GM23338 (cell line): ENCODE measurements around the gene FCER2. TPM values are rescaled to one million over a fixed set of nuclear protein-coding genes. Genes with fewer than 3 reads are reported as not detected.

Source experiments
- ATAC-seq: fragments of 200-7000 bp; cut with Tn5 transposase; 3 replicates; pipeline ENCODE4 v1.9.1; 2020
- DNase-seq: peaks from one replicate; pipeline ENCODE4 v3.0.0-alpha.2; 2015; ENCODE audit warnings: low spot score
- H2AFZ ChIP-seq: fragments of 200-600 bp; sonication (generic); 2 replicates; pipeline ENCODE4 v1.8.0; 2016; ENCODE audit warnings: antibody characterized with exemption, mild to moderate bottlenecking, moderate library complexity
- H3F3A ChIP-seq: fragments of 200-600 bp; sonication (generic); replicated peaks from 2 replicates; pipeline ENCODE4 v1.8.0; 2017; ENCODE audit warnings: antibody characterized with exemption, mixed run types, low read depth
- H3K27ac ChIP-seq: fragments of 200-600 bp; sonication (generic); 2 replicates; pipeline ENCODE4 v1.6.1; 2016; ENCODE audit warnings: low read depth
- H3K27me3 ChIP-seq: fragments of 200-600 bp; sonication (generic); 2 replicates; pipeline ENCODE4 v1.8.0; 2016; ENCODE audit warnings: mild to moderate bottlenecking, mixed run types, moderate library complexity; ENCODE audit not compliant: insufficient read depth
- H3K36me3 ChIP-seq: fragments of 200-600 bp; sonication (generic); 2 replicates; pipeline ENCODE4 v1.8.0; 2016; ENCODE audit warnings: mild to moderate bottlenecking; ENCODE audit not compliant: insufficient read depth
- H3K4me1 ChIP-seq: fragments of 200-600 bp; sonication (generic); 2 replicates; pipeline ENCODE4 v1.8.0; 2016; ENCODE audit warnings: mild to moderate bottlenecking, moderate library complexity; ENCODE audit not compliant: insufficient read depth
- H3K4me2 ChIP-seq: fragments of 200-600 bp; sonication (generic); 2 replicates; pipeline ENCODE4 v1.7.1; 2017; ENCODE audit warnings: mixed run types
- H3K4me3 ChIP-seq: fragments of 200-600 bp; sonication (generic); 2 replicates; pipeline ENCODE4 v1.6.1; 2016; ENCODE audit warnings: mixed run types
- H3K79me2 ChIP-seq: fragments of 200-600 bp; sonication (generic); replicated peaks from 2 replicates; pipeline ENCODE4 v1.8.0; 2017; ENCODE audit warnings: mild to moderate bottlenecking; ENCODE audit not compliant: insufficient read depth
- H3K9me2 ChIP-seq: fragments of 200-600 bp; sonication (generic); 2 replicates; pipeline ENCODE4 v1.8.0; 2017; ENCODE audit not compliant: insufficient read depth
- H4K20me1 ChIP-seq: fragments of 200-600 bp; sonication (generic); replicated peaks from 2 replicates; pipeline ENCODE4 v1.8.0; 2017; ENCODE audit warnings: mild to moderate bottlenecking; ENCODE audit not compliant: insufficient read depth
- H3K27ac Mint-ChIP-seq: 2 replicates; pipeline ENCODE4 v1.8.0; 2020; ENCODE audit warnings: inconsistent platforms, mild to moderate bottlenecking, moderate library complexity, mixed read lengths
- H3K27me3 Mint-ChIP-seq: 3 replicates; pipeline ENCODE4 v1.8.0; 2022; ENCODE audit warnings: low read depth, mild to moderate bottlenecking, moderate library complexity, mixed read lengths, inconsistent platforms; ENCODE audit not compliant: insufficient read depth, poor library complexity
- H3K36me3 Mint-ChIP-seq: 3 replicates; pipeline ENCODE4 v1.8.0; 2021; ENCODE audit warnings: low read depth, mild to moderate bottlenecking, inconsistent platforms, moderate library complexity, mixed read lengths
- H3K4me1 Mint-ChIP-seq: 3 replicates; pipeline ENCODE4 v1.8.0; 2020; ENCODE audit warnings: mild to moderate bottlenecking, inconsistent platforms, mixed read lengths
- H3K4me3 Mint-ChIP-seq: 3 replicates; pipeline ENCODE4 v1.8.0; 2021; ENCODE audit warnings: moderate library complexity, mild to moderate bottlenecking, inconsistent platforms, mixed read lengths
- H3K9me3 Mint-ChIP-seq: 3 replicates; pipeline ENCODE4 v1.8.0; 2020; ENCODE audit warnings: moderate library complexity, mild to moderate bottlenecking, inconsistent platforms, mixed read lengths
- CREB1 ChIP-seq: fragments of 250-450 bp; sonication (Bioruptor Pico); IDR thresholded peaks from 2 replicates; pipeline ENCODE4 v1.5.0; 2020; ENCODE audit warnings: low read depth, mild to moderate bottlenecking, moderate library complexity
- EZH2phosphoT487 ChIP-seq: fragments of 200-600 bp; sonication (generic); IDR thresholded peaks from one replicate; pipeline ENCODE4 v1.8.1; 2018; ENCODE audit warnings: antibody characterized with exemption; ENCODE audit not compliant: unreplicated experiment
- JUNB ChIP-seq: IDR thresholded peaks from one replicate; pipeline ENCODE4 v1.6.1; 2016; ENCODE audit warnings: antibody characterized with exemption; ENCODE audit not compliant: unreplicated experiment
- NANOG ChIP-seq: IDR thresholded peaks from 2 replicates; pipeline ENCODE4 v1.6.1; 2016; ENCODE audit warnings: antibody characterized with exemption, borderline replicate concordance
- STAT1 ChIP-seq: IDR thresholded peaks from one replicate; pipeline ENCODE4 v1.6.1; 2016; ENCODE audit warnings: antibody characterized with exemption; ENCODE audit not compliant: unreplicated experiment
- ZNF114 ChIP-seq: fragments of 250-450 bp; sonication (Bioruptor Pico); IDR thresholded peaks from 2 replicates; pipeline ENCODE4 v1.5.0; 2020; ENCODE audit warnings: mild to moderate bottlenecking, moderate library complexity
- ZNF331 ChIP-seq: fragments of 250-450 bp; sonication (Bioruptor Pico); IDR thresholded peaks from 2 replicates; pipeline ENCODE4 v1.5.0; 2020; ENCODE audit warnings: low read depth, mild to moderate bottlenecking, moderate library complexity
- polyA plus RNA-seq: library from polyadenylated mRNA; unstranded; fragments of >200 nt; fragmentation: Nextera tagmentation; extraction: Ambion mirVana; gene quantifications from 2 replicates; pipeline ENCODE4 v1.2.1, GENCODE V29; 2016
- total RNA-seq: library from RNA; depleted of rRNA; stranded (reverse); fragments of >200 nt; shearing (Covaris generic); gene quantifications from 2 replicates; pipeline ENCODE4 v1.2.3, GENCODE V29; 2014
- TF ChIP-seq, protein P1 (sequence below): fragments of 250-450 bp; sonication (Bioruptor Pico); IDR thresholded peaks from 2 replicates; pipeline ENCODE4 v1.5.0; 2020; ENCODE audit warnings: mild to moderate bottlenecking, moderate library complexity

The FCER2 gene
- total and polyA plus RNA-seq, 2 experiments from 2014 or later = 0.29 TPM; not detected in 1

DNA sequence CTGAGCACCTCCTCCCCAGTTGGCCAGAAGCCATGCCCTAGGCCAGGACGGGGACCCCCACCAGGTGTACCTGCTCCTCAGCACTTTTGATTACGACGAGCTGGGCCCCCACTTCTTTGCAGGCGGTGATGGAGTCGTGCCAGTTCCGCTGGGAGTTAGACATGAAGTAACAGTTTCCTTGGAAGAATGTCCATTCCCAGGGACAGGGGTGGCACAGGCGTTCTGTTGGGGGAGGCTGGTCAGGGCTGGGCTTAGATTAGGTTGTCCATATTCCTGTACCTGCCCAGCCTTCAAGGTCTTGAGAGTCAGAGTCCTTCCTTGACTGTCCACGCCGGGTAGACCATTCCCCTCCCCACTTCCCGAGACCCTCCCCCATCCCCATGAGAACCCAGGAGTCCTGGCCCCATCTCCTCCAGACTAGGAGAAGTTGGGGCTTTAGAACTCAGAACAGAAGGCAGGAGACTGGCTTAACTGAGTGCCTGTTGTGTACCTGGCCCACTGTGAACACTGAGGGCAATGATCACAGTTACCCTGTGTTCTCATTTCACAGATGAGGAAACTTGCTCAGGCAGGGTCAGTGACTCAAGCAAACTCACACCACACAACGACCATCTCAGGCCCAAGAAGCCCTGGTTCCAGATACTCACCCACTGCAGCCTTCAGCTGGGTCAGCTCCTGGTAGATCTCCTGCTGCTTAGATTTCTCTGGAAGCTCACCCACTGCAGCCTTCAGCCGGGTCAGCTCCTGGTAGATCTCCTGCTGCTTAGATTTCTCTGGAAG is 43.1 kb upstream of the FCER2 start (continued):
- TF ChIP-seq, protein P1, sequence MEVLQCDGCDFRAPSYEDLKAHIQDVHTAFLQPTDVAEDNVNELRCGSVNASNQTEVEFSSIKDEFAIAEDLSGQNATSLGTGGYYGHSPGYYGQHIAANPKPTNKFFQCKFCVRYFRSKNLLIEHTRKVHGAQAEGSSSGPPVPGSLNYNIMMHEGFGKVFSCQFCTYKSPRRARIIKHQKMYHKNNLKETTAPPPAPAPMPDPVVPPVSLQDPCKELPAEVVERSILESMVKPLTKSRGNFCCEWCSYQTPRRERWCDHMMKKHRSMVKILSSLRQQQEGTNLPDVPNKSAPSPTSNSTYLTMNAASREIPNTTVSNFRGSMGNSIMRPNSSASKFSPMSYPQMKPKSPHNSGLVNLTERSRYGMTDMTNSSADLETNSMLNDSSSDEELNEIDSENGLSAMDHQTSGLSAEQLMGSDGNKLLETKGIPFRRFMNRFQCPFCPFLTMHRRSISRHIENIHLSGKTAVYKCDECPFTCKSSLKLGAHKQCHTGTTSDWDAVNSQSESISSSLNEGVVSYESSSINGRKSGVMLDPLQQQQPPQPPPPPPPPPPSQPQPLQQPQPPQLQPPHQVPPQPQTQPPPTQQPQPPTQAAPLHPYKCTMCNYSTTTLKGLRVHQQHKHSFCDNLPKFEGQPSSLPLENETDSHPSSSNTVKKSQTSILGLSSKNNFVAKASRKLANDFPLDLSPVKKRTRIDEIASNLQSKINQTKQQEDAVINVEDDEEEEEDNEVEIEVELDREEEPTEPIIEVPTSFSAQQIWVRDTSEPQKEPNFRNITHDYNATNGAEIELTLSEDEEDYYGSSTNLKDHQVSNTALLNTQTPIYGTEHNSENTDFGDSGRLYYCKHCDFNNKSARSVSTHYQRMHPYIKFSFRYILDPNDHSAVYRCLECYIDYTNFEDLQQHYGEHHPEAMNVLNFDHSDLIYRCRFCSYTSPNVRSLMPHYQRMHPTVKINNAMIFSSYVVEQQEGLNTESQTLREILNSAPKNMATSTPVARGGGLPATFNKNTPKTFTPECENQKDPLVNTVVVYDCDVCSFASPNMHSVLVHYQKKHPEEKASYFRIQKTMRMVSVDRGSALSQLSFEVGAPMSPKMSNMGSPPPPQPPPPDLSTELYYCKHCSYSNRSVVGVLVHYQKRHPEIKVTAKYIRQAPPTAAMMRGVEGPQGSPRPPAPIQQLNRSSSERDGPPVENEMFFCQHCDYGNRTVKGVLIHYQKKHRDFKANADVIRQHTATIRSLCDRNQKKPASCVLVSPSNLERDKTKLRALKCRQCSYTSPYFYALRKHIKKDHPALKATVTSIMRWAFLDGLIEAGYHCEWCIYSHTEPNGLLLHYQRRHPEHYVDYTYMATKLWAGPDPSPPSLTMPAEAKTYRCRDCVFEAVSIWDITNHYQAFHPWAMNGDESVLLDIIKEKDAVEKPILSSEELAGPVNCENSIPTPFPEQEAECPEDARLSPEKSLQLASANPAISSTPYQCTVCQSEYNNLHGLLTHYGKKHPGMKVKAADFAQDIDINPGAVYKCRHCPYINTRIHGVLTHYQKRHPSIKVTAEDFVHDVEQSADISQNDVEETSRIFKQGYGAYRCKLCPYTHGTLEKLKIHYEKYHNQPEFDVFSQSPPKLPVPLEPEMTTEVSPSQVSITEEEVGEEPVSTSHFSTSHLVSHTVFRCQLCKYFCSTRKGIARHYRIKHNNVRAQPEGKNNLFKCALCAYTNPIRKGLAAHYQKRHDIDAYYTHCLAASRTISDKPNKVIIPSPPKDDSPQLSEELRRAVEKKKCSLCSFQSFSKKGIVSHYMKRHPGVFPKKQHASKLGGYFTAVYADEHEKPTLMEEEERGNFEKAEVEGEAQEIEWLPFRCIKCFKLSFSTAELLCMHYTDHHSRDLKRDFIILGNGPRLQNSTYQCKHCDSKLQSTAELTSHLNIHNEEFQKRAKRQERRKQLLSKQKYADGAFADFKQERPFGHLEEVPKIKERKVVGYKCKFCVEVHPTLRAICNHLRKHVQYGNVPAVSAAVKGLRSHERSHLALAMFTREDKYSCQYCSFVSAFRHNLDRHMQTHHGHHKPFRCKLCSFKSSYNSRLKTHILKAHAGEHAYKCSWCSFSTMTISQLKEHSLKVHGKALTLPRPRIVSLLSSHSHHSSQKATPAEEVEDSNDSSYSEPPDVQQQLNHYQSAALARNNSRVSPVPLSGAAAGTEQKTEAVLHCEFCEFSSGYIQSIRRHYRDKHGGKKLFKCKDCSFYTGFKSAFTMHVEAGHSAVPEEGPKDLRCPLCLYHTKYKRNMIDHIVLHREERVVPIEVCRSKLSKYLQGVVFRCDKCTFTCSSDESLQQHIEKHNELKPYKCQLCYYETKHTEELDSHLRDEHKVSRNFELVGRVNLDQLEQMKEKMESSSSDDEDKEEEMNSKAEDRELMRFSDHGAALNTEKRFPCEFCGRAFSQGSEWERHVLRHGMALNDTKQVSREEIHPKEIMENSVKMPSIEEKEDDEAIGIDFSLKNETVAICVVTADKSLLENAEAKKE (CRISPR knock-in tag) = no peak

DNA sequence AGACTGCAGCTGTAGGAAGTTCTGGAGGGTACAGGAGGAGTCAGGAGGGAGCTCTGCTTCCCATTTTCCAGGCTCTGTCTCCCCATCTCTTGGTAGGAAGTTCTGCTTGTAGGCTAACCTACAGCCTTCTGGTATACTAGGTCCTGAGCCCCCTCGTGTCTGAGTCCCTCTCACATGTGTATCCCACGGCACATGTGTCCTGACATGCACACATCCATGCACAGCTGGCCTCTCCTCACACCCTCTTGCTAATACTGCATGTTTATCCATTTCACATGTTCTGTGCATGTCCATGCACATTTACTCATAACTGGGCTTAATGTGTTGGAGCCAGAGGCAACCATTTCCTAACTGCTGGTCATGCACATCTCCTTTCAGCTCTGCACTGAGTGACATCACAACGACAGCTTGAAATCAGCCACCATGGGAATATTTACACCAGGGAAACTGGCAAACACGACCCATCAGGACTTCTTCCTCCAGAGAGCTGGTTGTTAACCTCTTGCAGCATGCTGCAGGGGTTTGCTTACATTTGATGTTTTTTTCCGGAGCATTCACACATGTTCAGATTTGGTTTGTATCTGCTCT is 42.4 kb upstream of the FCER2 start:
- peaks cover 4% of the 10 kb centered on the region; the same call in 2 of the 3 replicates for H3K36me3 Mint-ChIP-seq
- 0 out of 2 replicates have a peak, but pooled peaks cover 2% of the 10 kb centered on the region for H3K9me2 ChIP-seq
- H3K4me2 ChIP-seq = no peak overlapping the region
- H2AFZ ChIP-seq = no peak overlapping the region
- H3K9me3 Mint-ChIP-seq = peaks cover 5% of the 10 kb centered on the region; the same call in 2 of the 3 replicates
- H4K20me1 ChIP-seq = no peaks in the 10 kb centered on the region
- no peaks in the 10 kb centered on the region for H3F3A ChIP-seq
- H3K27ac Mint-ChIP-seq = no peak overlapping the region
- peaks cover 12% of the 10 kb centered on the region; the same call in 1 of the 2 replicates for H3K4me1 ChIP-seq
- H3K79me2 ChIP-seq = no peaks in the 10 kb centered on the region
- H3K4me3 ChIP-seq = no peak overlapping the region
- no peak overlapping the region for H3K27ac ChIP-seq
- no peak for DNase-seq
- H3K4me1 Mint-ChIP-seq = peaks cover 20% of the 10 kb centered on the region
- no peaks in the 10 kb centered on the region for H3K27me3 ChIP-seq
- peaks cover 9% of the 10 kb centered on the region for H3K27me3 Mint-ChIP-seq
- H3K36me3 ChIP-seq = no peaks in the 10 kb centered on the region
- ATAC-seq = no peak
- H3K4me3 Mint-ChIP-seq = no peak overlapping the region
- TF ChIP-seq EZH2phosphoT487 = no peak
- no peak for TF ChIP-seq STAT1
- TF ChIP-seq JUNB = no peak
- TF ChIP-seq NANOG = no peak
- TF ChIP-seq, protein P1 (CRISPR knock-in tag) = no peak
- TF ChIP-seq ZNF114 (CRISPR knock-in tag) = no peak
- TF ChIP-seq CREB1 (CRISPR knock-in tag) = no peak
- TF ChIP-seq ZNF331 (CRISPR knock-in tag) = no peak
